ENCODE data around the gene ZBTB7C.

The ZBTB7C gene

GRCh38 chr18:48188609-48189008 lies 220.6 kb downstream of the ZBTB7C start:
- DNase-seq (ENCODE audit: low read depth), result no peak

DNA sequence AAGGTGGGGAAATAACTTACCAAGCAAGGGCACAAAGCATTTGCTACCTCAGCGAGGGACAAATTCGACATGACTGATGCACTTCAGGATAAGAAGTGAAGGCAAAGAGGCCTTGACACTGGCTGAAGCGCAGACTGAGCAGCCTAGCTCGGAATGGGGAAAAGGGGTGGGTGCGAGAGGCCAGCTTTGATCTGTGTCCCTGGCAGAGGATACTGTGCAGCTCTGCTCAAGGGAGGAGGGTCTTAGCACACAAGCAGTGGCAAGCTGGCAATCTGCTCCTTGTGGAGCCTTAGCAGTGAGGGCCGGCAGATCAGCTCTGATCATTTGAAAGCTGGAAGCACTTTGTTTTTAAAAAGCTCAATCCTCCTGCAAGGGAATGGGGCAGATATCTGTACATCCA lies 222.3 kb downstream of the ZBTB7C start:
- no peak for DNase-seq (ENCODE audit: low read depth)

GRCh38 chr18:48186131-48186766 lies 222.9 kb downstream of the ZBTB7C start:
- DNase-seq (ENCODE audit: low read depth), result no peak

DNA sequence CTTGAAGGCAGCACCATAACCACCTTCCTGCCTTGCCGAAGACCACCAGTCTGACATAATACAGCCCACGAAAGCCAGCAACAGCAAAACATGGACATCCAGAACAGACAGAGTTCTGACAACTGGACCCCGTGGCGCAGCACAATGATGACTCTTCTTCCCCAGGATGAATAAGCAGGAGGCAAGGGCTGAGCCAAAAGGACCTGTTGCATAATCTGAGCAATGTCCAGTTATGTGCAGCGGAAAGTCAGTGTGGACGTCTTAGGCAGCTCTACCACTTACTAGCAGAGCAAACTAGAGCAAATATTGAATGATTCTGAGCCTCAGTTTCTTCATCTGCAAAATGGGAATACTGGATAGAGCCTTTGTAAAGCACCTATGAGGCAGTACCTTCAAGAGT lies 225.1 kb downstream of the ZBTB7C start:
- no peak for DNase-seq (ENCODE audit: low read depth)

DNA sequence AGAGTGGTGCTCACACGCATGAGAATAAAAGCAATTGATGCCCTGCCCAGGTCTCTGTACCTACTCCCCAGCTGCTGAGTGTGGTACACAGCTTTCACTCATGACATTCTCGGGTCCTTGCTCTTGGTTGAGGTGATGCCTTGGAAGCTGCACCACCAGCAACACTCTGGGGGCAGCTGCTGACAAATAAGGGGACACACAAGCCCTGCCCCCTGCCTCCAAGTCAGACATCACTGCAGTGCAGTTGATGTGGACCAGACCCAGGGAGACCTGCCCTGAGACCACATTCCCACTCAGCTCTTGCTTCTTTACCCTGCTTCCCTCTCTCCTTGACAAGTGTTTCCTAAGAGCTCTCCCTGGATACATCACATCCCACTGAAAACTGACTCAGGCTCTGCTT lies 225.6 kb downstream of the ZBTB7C start:
- no peak for DNase-seq (ENCODE audit: low read depth)

DNA sequence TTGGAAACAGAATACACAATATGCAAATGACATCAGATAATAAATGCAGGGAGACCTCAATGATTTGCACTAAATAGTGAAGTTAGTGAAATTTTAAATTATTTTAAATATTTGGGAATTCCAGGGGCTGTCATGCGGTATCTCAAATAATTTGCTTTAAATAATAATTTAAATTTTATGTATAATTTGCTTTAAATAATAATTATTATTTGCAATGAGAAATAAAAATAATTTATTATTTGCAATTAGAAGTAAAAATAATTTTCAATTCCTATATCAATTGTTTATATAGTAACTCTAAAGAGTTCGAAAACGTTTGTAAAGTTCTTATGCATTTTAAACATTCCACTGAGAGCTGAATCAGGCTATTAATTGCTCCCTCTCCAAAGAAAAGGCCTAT lies 226.4 kb downstream of the ZBTB7C start:
- no peak for DNase-seq (ENCODE audit: low read depth)

DNA sequence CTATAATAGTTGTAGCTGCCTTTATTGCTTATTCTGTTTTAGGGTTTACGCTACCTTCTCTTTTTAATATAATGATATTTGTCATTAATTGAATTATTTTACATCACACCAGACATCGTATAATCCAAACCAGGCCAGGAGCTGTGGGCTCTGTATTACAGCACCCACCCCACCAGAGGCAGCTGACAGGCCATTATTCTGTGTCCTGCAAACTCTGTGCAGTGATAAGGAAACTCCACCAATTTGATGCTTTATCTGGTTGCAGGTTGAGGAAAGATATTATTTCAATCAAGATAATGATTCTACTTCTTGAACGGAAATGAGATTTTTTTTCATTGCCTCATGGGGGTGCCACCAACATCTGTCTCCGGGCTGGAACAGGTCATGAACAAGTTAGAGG lies 227.3 kb downstream of the ZBTB7C start:
- DNase-seq (ENCODE audit: low read depth), result no peak

DNA sequence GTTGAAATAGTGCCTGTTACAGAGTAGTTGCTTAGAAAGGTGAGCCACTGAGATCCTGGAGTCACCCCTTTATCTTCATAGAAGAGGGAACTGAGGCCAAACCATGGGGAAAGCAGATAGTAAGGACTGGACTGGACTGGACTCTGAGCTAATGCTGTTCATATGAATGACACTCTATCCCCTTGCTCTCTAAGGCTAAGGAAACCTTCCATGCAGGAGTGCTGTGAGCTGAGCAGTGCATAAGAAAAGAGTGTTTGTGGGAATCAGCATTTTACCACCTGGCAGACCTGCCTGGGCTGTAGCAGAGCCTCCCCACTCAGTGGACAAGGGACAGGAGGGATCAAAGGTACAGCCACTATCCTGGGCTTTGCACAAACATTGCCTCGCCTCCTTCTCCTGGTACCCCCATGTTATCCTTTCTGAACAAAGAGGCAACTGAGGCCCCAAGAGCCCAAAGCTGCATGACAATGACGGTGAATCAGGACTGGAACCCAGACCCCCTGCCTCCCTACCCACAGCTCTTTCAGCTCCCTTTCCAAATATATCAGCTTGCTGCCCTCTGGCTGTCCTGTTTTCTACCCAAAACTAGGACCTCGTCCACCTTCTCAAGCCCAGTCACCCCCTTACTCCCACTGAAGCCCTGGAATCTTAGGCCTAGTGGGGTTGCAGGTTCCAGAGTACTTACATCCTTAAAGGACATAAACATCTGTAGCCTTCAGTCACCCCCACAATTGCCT lies 227.9 kb downstream of the ZBTB7C start:
- no peak for DNase-seq (ENCODE audit: low read depth)

DNA sequence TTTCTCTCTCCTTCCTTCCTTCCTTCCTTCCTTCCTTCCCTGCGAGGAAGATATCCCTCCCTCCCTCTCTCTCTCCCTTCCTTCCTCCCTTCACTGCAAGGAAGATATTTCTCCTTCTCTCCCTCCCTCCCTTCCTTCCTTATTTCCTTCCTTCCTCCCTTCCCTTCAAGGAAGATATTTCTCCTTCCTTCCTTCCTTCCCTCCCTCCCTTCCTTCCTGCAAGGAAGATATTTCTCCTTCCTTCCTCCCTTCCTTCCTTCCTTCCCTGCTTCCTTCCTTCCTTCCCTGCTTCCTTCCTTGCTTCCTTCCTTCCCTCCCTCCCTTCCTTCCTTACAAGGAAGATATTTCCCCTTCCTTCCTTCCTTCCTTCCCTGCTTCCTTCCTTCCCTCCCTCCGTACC lies 229.5 kb downstream of the ZBTB7C start:
- no peak for DNase-seq (ENCODE audit: low read depth)

GRCh38 chr18:48179001-48179400 lies 230.2 kb downstream of the ZBTB7C start:
- DNase-seq (ENCODE audit: low read depth), result no peak

DNA sequence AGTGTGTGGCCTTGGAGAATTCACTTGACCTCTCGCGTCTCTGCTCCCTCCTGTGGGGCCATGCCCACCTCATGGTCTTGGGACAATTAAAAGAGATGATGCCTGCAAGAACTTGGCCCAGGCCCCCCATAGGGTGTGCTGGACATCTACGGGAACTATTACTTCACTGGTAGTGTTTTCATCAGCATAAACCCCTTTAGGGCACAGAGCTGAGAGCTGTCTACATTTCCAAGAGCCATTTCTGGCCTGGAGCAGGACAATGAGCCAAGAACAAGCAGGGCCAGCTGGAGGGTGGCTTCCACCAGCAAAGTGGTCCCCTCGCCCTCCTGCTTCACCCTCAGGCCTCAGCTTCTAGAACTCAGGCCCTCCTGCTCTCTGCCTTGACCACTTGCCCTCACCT lies 232.3 kb downstream of the ZBTB7C start:
- DNase-seq (ENCODE audit: low read depth), result no peak

- no peak for DNase-seq (ENCODE audit: low read depth)
These were observed 235.6 kb downstream of the ZBTB7C start for GRCh38 chr18:48173557-48173956.

- no peak for DNase-seq (ENCODE audit: low read depth)
These were observed 236.8 kb downstream of the ZBTB7C start for GRCh38 chr18:48172226-48173006.

DNA sequence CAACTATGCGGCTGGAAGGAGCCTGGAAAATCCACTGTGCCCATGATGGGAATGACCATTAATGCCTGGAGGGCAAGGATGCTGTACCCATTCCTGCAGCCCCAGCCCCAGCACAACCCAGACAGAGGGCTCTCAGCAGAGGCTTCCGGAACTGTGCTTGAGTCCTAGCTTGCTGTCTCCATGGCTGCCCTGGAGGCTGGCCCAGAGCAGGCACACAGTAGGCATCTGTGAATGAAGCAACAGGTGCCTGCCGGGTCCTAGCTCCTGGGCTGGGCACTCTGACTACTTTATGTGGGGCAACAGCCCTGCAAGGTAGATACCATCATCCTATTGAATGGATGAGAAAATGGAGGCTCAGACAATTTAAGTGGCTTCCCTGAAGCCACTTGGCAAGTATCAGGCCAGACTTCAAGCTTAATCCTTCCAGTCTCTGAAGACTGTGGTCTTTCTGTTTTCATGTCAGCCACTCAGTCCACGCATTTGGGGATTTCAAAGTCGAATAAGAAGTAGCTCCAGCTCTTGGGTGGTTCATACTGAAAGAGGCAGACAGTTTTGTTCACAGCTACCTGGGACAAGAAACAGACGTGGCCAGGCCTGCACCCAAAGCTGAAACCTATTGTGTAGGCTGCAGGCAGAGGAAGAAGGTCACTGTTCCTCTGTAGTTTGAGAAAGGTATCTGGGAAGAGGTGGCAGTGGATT lies 237.5 kb downstream of the ZBTB7C start:
- DNase-seq (ENCODE audit: low read depth), result no peak

DNA sequence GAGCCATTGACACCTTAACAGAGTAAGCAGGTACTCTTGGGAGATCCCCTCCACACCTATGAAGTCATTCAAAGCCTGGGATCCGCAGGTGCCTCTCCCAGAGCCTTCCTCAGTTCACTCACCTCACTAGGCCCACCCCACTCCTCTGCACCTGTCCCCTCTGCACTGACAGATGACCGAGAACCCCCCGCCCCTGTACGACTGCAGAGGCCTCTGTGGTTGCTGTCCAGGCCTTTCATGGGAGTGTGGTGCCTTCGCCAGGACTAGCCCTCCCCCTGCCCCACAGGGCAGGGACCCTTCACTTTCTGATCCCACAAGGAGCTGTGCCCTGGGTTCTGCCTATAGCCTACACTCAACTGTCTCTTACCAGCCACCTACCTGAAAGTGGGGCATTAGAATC lies 238.5 kb downstream of the ZBTB7C start:
- DNase-seq (ENCODE audit: low read depth), result no peak

DNA sequence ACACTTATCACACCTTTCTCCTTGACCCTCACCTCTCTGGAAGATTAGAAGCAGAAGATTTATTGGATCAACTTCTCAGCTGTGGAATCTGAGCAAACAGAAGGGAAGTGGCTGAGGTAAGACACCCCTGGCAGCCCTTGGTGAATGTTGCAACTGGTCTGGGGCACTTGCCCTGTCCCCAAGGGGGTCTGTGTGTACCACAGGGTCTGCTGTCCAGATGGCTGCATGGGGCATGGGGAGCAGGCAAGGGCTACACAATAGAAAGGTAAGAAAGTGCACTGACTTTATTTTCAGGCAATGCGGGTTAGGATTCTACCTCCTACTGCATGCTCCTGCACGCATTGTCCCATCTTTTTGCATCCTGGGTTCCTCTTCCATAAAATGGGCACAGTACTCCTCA lies 240.3 kb downstream of the ZBTB7C start:
- DNase-seq (ENCODE audit: low read depth), result no peak

GRCh38 chr18:48167897-48168253 lies 241.3 kb downstream of the ZBTB7C start:
- no peak for DNase-seq (ENCODE audit: low read depth)

GRCh38 chr18:48166336-48166875 lies 242.8 kb downstream of the ZBTB7C start:
- DNase-seq (ENCODE audit: low read depth), result no peak

GRCh38 chr18:48165111-48165866 lies 243.9 kb downstream of the ZBTB7C start:
- DNase-seq (ENCODE audit: low read depth), result no peak

- no peak for DNase-seq (ENCODE audit: low read depth)
These were observed 244.5 kb downstream of the ZBTB7C start for GRCh38 chr18:48164701-48165100.

DNA sequence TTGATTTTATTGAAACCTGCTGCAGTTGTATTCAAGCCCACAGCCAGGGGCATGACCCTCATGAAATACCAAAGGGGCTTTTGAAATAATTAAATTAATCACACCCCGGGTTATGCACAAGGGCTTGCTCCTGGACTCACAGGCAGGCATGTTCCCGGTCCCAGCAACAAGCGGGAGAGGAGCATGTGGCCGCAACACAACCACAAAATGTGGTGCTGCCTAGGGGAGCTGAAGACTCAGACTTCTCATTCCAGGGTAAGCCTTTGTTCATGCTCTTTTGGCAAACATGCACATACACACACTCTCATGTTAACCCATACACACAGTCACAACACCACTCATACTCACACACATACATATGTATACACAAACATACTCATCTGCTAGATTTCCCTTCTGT lies 245.1 kb downstream of the ZBTB7C start:
- DNase-seq (ENCODE audit: low read depth), result no peak

DNA sequence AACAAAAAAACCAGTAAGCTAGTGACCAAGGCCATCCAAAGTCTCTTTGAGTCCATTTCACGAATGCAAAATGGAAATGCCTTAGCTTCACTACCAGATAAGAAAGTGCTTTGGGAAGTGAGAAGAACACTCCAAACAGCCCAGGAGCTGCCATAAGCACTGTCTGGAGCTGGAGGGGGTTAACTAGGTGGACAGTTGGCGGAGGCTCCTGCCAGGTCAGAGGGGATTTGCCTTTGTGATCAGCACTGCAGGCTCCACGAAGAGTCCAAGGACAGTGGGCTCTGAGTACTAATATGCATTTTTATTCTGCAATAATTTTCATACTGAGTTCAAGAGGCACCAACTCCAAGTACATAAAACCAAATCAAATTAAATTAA lies 245.5 kb downstream of the ZBTB7C start:
- no peak for DNase-seq (ENCODE audit: low read depth)
